Activated CD4-positive, alpha-beta T cell treated with anti-CD3 and anti-CD28 coated beads, Interleukin-2, amount 10 ng/mL, durations not matched to agents 7 days and 5 days (primary cell): ENCODE data around the gene PKP1. TPM values are rescaled to one million over a fixed set of nuclear protein-coding genes. Genes with fewer than 3 reads are reported as not detected.

ENCODE experiments used
- total RNA-seq, 2 experiments: library from RNA; stranded (reverse); gene quantifications; one replicate each; pipeline ENCODE4 v1.2.3, GENCODE V29; 2021

Gene PKP1
- total RNA-seq, 2 experiments from 2014 or later = not detected

Other genes starting within 250 kb of the PKP1 start
- not detected for gene CACNA1S, start 171.1 kb upstream of the PKP1 start, total RNA-seq
- gene ASCL5, start 156.3 kb upstream of the PKP1 start, total RNA-seq = not detected
- 10 to 100 TPM; 15.2 to 17.2 TPM for gene TMEM9, start 129.0 kb upstream of the PKP1 start, total RNA-seq
- not detected for gene IGFN1, start 92.7 kb upstream of the PKP1 start, total RNA-seq
- gene TNNT2, start 94.2 kb downstream of the PKP1 start, total RNA-seq = not detected
- gene LAD1, start 115.8 kb downstream of the PKP1 start, total RNA-seq = not detected
- not detected for gene TNNI1, start 138.2 kb downstream of the PKP1 start, total RNA-seq
- 10 to 100 TPM; 12.1 to 18.8 TPM for gene PHLDA3, start 185.7 kb downstream of the PKP1 start, total RNA-seq
- 10 to 100 TPM; 82.4 to 83.4 TPM for gene CSRP1, start 223.6 kb downstream of the PKP1 start, total RNA-seq